Neural cell (in vitro differentiated cells): ENCODE results near the gene NAGK. TPM values are rescaled to one million over a fixed set of nuclear protein-coding genes. Genes with fewer than 3 reads are reported as not detected.
"Not testable (repeated sequence)": the region's sequence is repeated elsewhere in the genome, so short reads cannot be mapped to it uniquely, and the experiment has no call there.

Experiments
- H2AFZ ChIP-seq: fragments of 200-600, 300-800 bp; sonication (generic), shearing (Covaris generic); 2 replicates; pipeline ENCODE4 v1.6.0; 2014; ENCODE audit warnings: low read depth, mild to moderate bottlenecking, antibody characterized with exemption, low read length, moderate library complexity
- H3F3A ChIP-seq: fragments of 200-600 bp; shearing (Covaris generic); 2 replicates; pipeline ENCODE4 v1.6.1; 2016; ENCODE audit warnings: mild to moderate bottlenecking, moderate library complexity, mixed read lengths, antibody characterized with exemption, low read length; ENCODE audit not compliant: insufficient read depth, poor library complexity, severe bottlenecking
- H3K27ac ChIP-seq: fragments of 200-600, 300-800 bp; sonication (generic), shearing (Covaris generic); 2 replicates; pipeline ENCODE4 v1.5.1; 2014; ENCODE audit warnings: mild to moderate bottlenecking, low read length, moderate library complexity
- H3K27me3 ChIP-seq: fragments of 300-800, 200-600 bp; sonication (generic), shearing (Covaris generic); 2 replicates; pipeline ENCODE4 v1.6.0; 2014; ENCODE audit warnings: mild to moderate bottlenecking, low read depth, low read length, moderate library complexity; ENCODE audit not compliant: insufficient read depth
- H3K36me3 ChIP-seq: fragments of 300-800, 200-600 bp; sonication (generic), shearing (Covaris generic); 2 replicates; pipeline ENCODE4 v1.5.1; 2014; ENCODE audit warnings: mild to moderate bottlenecking, antibody characterized with exemption, low read length, moderate library complexity; ENCODE audit not compliant: insufficient read depth
- H3K4me2 ChIP-seq: fragments of 300-800, 200-600 bp; sonication (generic), shearing (Covaris generic); 2 replicates; pipeline ENCODE4 v1.6.0; 2014; ENCODE audit warnings: mild to moderate bottlenecking, low read length
- H3K4me3 ChIP-seq: fragments of 300-800, 200-600 bp; sonication (generic), shearing (Covaris generic); 2 replicates; pipeline ENCODE4 v1.5.1; 2014; ENCODE audit warnings: mild to moderate bottlenecking, low read length, moderate library complexity
- H3K79me2 ChIP-seq: fragments of 200-600 bp; shearing (Covaris generic); replicated peaks from 2 replicates; pipeline ENCODE4 v1.6.0; 2014; ENCODE audit warnings: mild to moderate bottlenecking, low read length, moderate library complexity; ENCODE audit not compliant: insufficient read depth
- H3K9ac ChIP-seq: fragments of 300-800, 200-600 bp; sonication (generic), shearing (Covaris generic); 2 replicates; pipeline ENCODE4 v1.6.1; 2016; ENCODE audit warnings: mild to moderate bottlenecking, low read length, mixed read lengths
- H3K9me2 ChIP-seq: fragments of 200-600 bp; shearing (Covaris generic); 2 replicates; pipeline ENCODE4 v1.6.1; 2016; ENCODE audit warnings: mild to moderate bottlenecking, low read length, mixed read lengths; ENCODE audit not compliant: insufficient read depth
- H3K9me3 ChIP-seq: fragments of 200-600, 300-800 bp; sonication (generic), shearing (Covaris generic); 2 replicates; pipeline ENCODE4 v1.6.1; 2016; ENCODE audit warnings: mild to moderate bottlenecking, mixed run types, low read length, moderate library complexity, mixed read lengths
- H4K20me1 ChIP-seq: fragments of 200-600 bp; shearing (Covaris generic); 2 replicates; pipeline ENCODE4 v1.6.1; 2016; ENCODE audit warnings: mild to moderate bottlenecking, mixed run types; ENCODE audit not compliant: insufficient read depth
- EP300 ChIP-seq: fragments of 450-650 bp; conservative IDR thresholded peaks from 2 replicates; pipeline ENCODE4 v1.6.1; 2014; ENCODE audit warnings: antibody characterized with exemption, mild to moderate bottlenecking, moderate library complexity; ENCODE audit not compliant: poor library complexity, severe bottlenecking
- EZH2 ChIP-seq: fragments of 200-600, 300-800 bp; shearing (Covaris generic), sonication (generic); IDR thresholded peaks from 2 replicates; pipeline ENCODE4 v1.6.1; 2014; ENCODE audit warnings: antibody characterized with exemption, low read length, borderline replicate concordance, mild to moderate bottlenecking; ENCODE audit not compliant: insufficient read depth, poor library complexity, severe bottlenecking
- MXI1 ChIP-seq: fragments of 450-650 bp; conservative IDR thresholded peaks from 2 replicates; pipeline ENCODE4 v1.6.1; 2014; ENCODE audit warnings: antibody characterized with exemption, mild to moderate bottlenecking; ENCODE audit not compliant: poor library complexity, severe bottlenecking
- POLR2AphosphoS5 ChIP-seq: IDR thresholded peaks from 2 replicates; pipeline ENCODE4 v1.6.1; 2012
- SMC3 ChIP-seq: fragments of 450-650 bp; conservative IDR thresholded peaks from 2 replicates; pipeline ENCODE4 v1.6.1; 2014; ENCODE audit warnings: antibody characterized with exemption, mild to moderate bottlenecking, moderate library complexity; ENCODE audit not compliant: poor library complexity
- TAF1 ChIP-seq: IDR thresholded peaks from 2 replicates; pipeline ENCODE4 v1.6.1; 2012; ENCODE audit warnings: low read depth
- polyA plus RNA-seq: library from polyadenylated mRNA; depleted of rRNA; stranded (reverse); fragments of >200 nt; gene quantifications from 2 replicates; pipeline ENCODE4 v1.2.3, GENCODE V29; 2014

Gene NAGK
- polyA plus RNA-seq, 1 donor from 2014 or later = 123 TPM

GRCh38 chr2:71082402-71083252 is 14.2 kb downstream of the NAGK start:
- H3K27me3 ChIP-seq = no peaks in the 10 kb centered on the region
- H3K9ac ChIP-seq = no peak overlapping the region
- no peaks in the 10 kb centered on the region for H3F3A ChIP-seq
- no peak overlapping the region for H2AFZ ChIP-seq
- no peaks in the 10 kb centered on the region for H4K20me1 ChIP-seq
- no peaks in the 10 kb centered on the region for H3K9me2 ChIP-seq
- H3K4me3 ChIP-seq = no peak overlapping the region
- no peaks in the 10 kb centered on the region for H3K36me3 ChIP-seq
- H3K4me2 ChIP-seq = no peak overlapping the region
- no peak overlapping the region for H3K27ac ChIP-seq
- no peak for TF ChIP-seq TAF1
- TF ChIP-seq EP300 = no peak
- TF ChIP-seq EZH2 = no peak
- no peak for TF ChIP-seq SMC3
- no peak for TF ChIP-seq POLR2AphosphoS5
- no peak for TF ChIP-seq MXI1
- no peaks in the 10 kb centered on the region for H3K9me3 ChIP-seq
- H3K79me2 ChIP-seq = no peaks in the 10 kb centered on the region

GRCh38 chr2:71083297-71083696 is 14.8 kb downstream of the NAGK start:
- H3K36me3 ChIP-seq, H3K4me2 ChIP-seq, H3K79me2 ChIP-seq, H3K4me3 ChIP-seq, H4K20me1 ChIP-seq, H2AFZ ChIP-seq, H3K27ac ChIP-seq, H3K9me3 ChIP-seq, H3K27me3 ChIP-seq, H3K9ac ChIP-seq, H3K9me2 ChIP-seq, H3F3A ChIP-seq: not testable (repeated sequence)

DNA sequence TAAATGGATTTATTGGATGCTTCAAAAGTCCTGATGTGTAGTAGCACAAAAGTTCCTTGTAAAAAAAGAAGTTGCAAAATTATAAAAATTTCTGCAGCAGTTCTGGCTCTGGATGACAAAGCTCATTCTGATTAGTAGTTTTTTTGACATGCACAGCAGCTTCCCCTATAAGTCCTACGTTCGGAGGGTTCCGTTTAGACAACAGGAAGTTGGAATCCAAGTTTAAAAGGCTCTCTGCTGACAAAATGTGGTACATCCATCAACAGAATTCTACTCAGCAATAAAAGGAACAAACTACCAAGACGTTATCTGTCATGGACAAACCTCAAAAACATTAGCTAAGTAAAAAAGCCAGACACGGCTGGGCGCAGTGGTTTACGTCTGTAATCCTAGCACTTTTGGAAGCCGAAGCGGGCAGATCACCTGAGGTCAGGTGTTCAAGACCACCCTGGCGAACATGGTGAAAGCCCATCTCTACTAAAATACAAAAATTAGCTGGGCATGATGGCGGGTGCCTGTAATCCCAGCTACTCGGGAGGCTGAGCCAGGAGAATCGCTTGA is 15.4 kb downstream of the NAGK start:
- not testable (repeated sequence) for H3F3A ChIP-seq, H3K9me2 ChIP-seq, H3K4me2 ChIP-seq, H3K79me2 ChIP-seq, H3K4me3 ChIP-seq, H3K27me3 ChIP-seq, H3K9me3 ChIP-seq, H4K20me1 ChIP-seq, H3K9ac ChIP-seq, H2AFZ ChIP-seq, H3K27ac ChIP-seq, H3K36me3 ChIP-seq

- H3K27ac ChIP-seq, H4K20me1 ChIP-seq, H3K9me3 ChIP-seq, H3K79me2 ChIP-seq, H3K36me3 ChIP-seq, H3K9ac ChIP-seq, H2AFZ ChIP-seq, H3F3A ChIP-seq, H3K9me2 ChIP-seq, H3K27me3 ChIP-seq, H3K4me2 ChIP-seq, H3K4me3 ChIP-seq: not testable (repeated sequence)
These were observed 17.0 kb downstream of the NAGK start for GRCh38 chr2:71085325-71086003.

GRCh38 chr2:71089475-71089874 is 21.0 kb downstream of the NAGK start:
- not testable (repeated sequence) for H3K9ac ChIP-seq, H3K9me2 ChIP-seq, H2AFZ ChIP-seq, H3F3A ChIP-seq, H3K36me3 ChIP-seq, H3K27me3 ChIP-seq, H3K79me2 ChIP-seq, H3K9me3 ChIP-seq, H4K20me1 ChIP-seq, H3K27ac ChIP-seq, H3K4me3 ChIP-seq, H3K4me2 ChIP-seq

DNA sequence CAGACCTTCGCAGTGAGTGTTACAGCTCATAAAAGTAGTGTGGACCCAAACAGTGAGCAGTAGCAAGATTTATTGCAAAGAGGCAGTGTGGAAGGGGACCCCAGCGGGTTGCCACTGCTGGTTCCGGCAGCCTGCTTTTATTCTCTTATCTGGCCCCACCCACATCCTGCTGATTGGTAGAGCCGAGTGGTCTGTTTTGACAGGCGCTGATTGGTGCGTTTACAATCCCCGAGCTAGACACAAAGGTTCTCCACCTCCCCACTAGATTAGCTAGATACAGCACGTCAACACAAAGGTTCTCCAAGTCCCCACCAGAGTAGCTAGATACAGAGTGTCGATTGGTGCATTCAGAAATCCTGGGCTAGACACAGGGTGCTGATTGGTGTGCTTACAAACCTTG is 23.4 kb downstream of the NAGK start:
- H3K27me3 ChIP-seq, H3K79me2 ChIP-seq, H3K9me2 ChIP-seq, H3K9me3 ChIP-seq, H3K36me3 ChIP-seq, H3K4me2 ChIP-seq, H3K9ac ChIP-seq, H4K20me1 ChIP-seq, H3K4me3 ChIP-seq, H3K27ac ChIP-seq, H2AFZ ChIP-seq, H3F3A ChIP-seq: not testable (repeated sequence)
